ENCODE results near the gene MARCHF7. TPM values are rescaled to one million over a fixed set of nuclear protein-coding genes. Genes with fewer than 3 reads are reported as not detected.
"Not testable (repeated sequence)": the region's sequence is repeated elsewhere in the genome, so short reads cannot be mapped to it uniquely, and the experiment has no call there.

Gene MARCHF7
- total RNA-seq, 1 donor from 2014 or later = 105 TPM

GRCh38 chr2:159716857-159717256, 4.6 kb downstream of the MARCHF7 start:
- Mint-ChIP-seq H3K36me3 (ENCODE audit: low read depth, unreplicated experiment) (peaks cover 24% of the 10 kb centered on the region), H3K27ac (ENCODE audit: unreplicated experiment) (no peak overlapping the region), H3K4me3 (ENCODE audit: unreplicated experiment) (peak overlapping the region; percentile 51), H3K4me1 (ENCODE audit: low read depth, unreplicated experiment) (peaks cover 32% of the 10 kb centered on the region), H3K27me3 (ENCODE audit: low read depth, unreplicated experiment) (no peaks in the 10 kb centered on the region), H3K9me3 (ENCODE audit: unreplicated experiment) (no peaks in the 10 kb centered on the region)
- no peak for TF ChIP-seq CTCF (IDR thresholded peaks at IDR 0.05; ENCODE audit: insufficient read depth, low read depth, low read length)
- TF ChIP-seq EZH2 (IDR thresholded peaks at IDR 0.05; ENCODE audit: insufficient read depth, low read length) = no peak
- no peak overlapping the region for H3K27ac ChIP-seq (ENCODE audit: low read depth, low read length)
- H2AFZ ChIP-seq (ENCODE audit: low read depth, low read length) = no peak overlapping the region
- H3K9me3 ChIP-seq (ENCODE audit: insufficient read depth, low read depth, low read length) = no peaks in the 10 kb centered on the region
- DNase-seq (ENCODE audit: low read depth) = no peak
- peaks cover 13% of the 10 kb centered on the region for H3K4me1 ChIP-seq (ENCODE audit: insufficient read depth, low read length)
- peaks cover 39% of the 10 kb centered on the region for H3K36me3 ChIP-seq (ENCODE audit: insufficient read depth, low read length)
- no peak for FAIRE-seq
- no peak overlapping the region for H3K4me3 ChIP-seq (ENCODE audit: insufficient read depth, low read depth, low read length)
- H3K9ac ChIP-seq (ENCODE audit: low read length) = no peak overlapping the region
- H3K4me2 ChIP-seq (ENCODE audit: low read length) = peak overlapping the region; percentile 24
- H4K20me1 ChIP-seq (ENCODE audit: insufficient read depth, low read length) = peaks cover 88% of the 10 kb centered on the region
- H3K79me2 ChIP-seq (ENCODE audit: insufficient read depth, low read length) = peaks cover 98% of the 10 kb centered on the region
- H3K27me3 ChIP-seq (ENCODE audit: insufficient read depth, low read length) = no peaks in the 10 kb centered on the region

- Histone ChIP-seq H3K4me1 (ENCODE audit: insufficient read depth, low read length) (peaks cover 3% of the 10 kb centered on the region), H3K36me3 (ENCODE audit: insufficient read depth, low read length) (peaks cover 36% of the 10 kb centered on the region), H3K9me3 (ENCODE audit: insufficient read depth, low read depth, low read length) (no peaks in the 10 kb centered on the region), H3K4me3 (ENCODE audit: insufficient read depth, low read depth, low read length) (no peak overlapping the region), H4K20me1 (ENCODE audit: insufficient read depth, low read length) (peaks cover 100% of the 10 kb centered on the region), H2AFZ (ENCODE audit: low read depth, low read length) (no peak overlapping the region), H3K27ac (ENCODE audit: low read depth, low read length) (no peak overlapping the region), H3K4me2 (ENCODE audit: low read length) (no peak overlapping the region), H3K9ac (ENCODE audit: low read length) (no peak overlapping the region), H3K79me2 (ENCODE audit: insufficient read depth, low read length) (peaks cover 100% of the 10 kb centered on the region), H3K27me3 (ENCODE audit: insufficient read depth, low read length) (no peaks in the 10 kb centered on the region)
- Mint-ChIP-seq H3K27me3 (ENCODE audit: low read depth, unreplicated experiment) (no peaks in the 10 kb centered on the region), H3K9me3 (ENCODE audit: unreplicated experiment) (peaks cover 6% of the 10 kb centered on the region), H3K27ac (ENCODE audit: unreplicated experiment) (no peak overlapping the region), H3K4me1 (ENCODE audit: low read depth, unreplicated experiment) (peaks cover 50% of the 10 kb centered on the region), H3K36me3 (ENCODE audit: low read depth, unreplicated experiment) (peaks cover 36% of the 10 kb centered on the region), H3K4me3 (ENCODE audit: unreplicated experiment) (no peak overlapping the region)
- no peak for TF ChIP-seq CTCF (IDR thresholded peaks at IDR 0.05; ENCODE audit: insufficient read depth, low read depth, low read length)
- no peak for TF ChIP-seq EZH2 (IDR thresholded peaks at IDR 0.05; ENCODE audit: insufficient read depth, low read length)
- DNase-seq (ENCODE audit: low read depth) (no peak), FAIRE-seq (no peak)
Measured at GRCh38 chr2:159720676-159721075, 8.4 kb downstream of the MARCHF7 start.

GRCh38 chr2:159722580-159722979, 10.3 kb downstream of the MARCHF7 start:
- H3K9me3 ChIP-seq (ENCODE audit: insufficient read depth, low read depth, low read length) = no peaks in the 10 kb centered on the region
- no peak overlapping the region for H3K4me3 Mint-ChIP-seq (ENCODE audit: unreplicated experiment)
- H3K79me2 ChIP-seq (ENCODE audit: insufficient read depth, low read length) = peaks cover 100% of the 10 kb centered on the region
- H3K9me3 Mint-ChIP-seq (ENCODE audit: unreplicated experiment) = peaks cover 6% of the 10 kb centered on the region
- H3K27ac ChIP-seq (ENCODE audit: low read depth, low read length) = no peak overlapping the region
- TF ChIP-seq CTCF (IDR thresholded peaks at IDR 0.05; ENCODE audit: insufficient read depth, low read depth, low read length) (no peak), EZH2 (IDR thresholded peaks at IDR 0.05; ENCODE audit: insufficient read depth, low read length) (no peak)
- DNase-seq (ENCODE audit: low read depth) (no peak), FAIRE-seq (no peak)
- H3K4me1 ChIP-seq (ENCODE audit: insufficient read depth, low read length) = peaks cover 3% of the 10 kb centered on the region
- no peak overlapping the region for H3K4me3 ChIP-seq (ENCODE audit: insufficient read depth, low read depth, low read length)
- H3K27me3 ChIP-seq (ENCODE audit: insufficient read depth, low read length) = no peaks in the 10 kb centered on the region
- no peak overlapping the region for H2AFZ ChIP-seq (ENCODE audit: low read depth, low read length)
- peaks cover 100% of the 10 kb centered on the region for H4K20me1 ChIP-seq (ENCODE audit: insufficient read depth, low read length)
- H3K27me3 Mint-ChIP-seq (ENCODE audit: low read depth, unreplicated experiment) = no peaks in the 10 kb centered on the region
- no peak overlapping the region for H3K4me2 ChIP-seq (ENCODE audit: low read length)
- peaks cover 43% of the 10 kb centered on the region for H3K4me1 Mint-ChIP-seq (ENCODE audit: low read depth, unreplicated experiment)
- H3K9ac ChIP-seq (ENCODE audit: low read length) = no peak overlapping the region
- H3K36me3 ChIP-seq (ENCODE audit: insufficient read depth, low read length) = peaks cover 31% of the 10 kb centered on the region
- no peak overlapping the region for H3K27ac Mint-ChIP-seq (ENCODE audit: unreplicated experiment)
- peaks cover 30% of the 10 kb centered on the region for H3K36me3 Mint-ChIP-seq (ENCODE audit: low read depth, unreplicated experiment)

GRCh38 chr2:159724795-159725572, 12.7 kb downstream of the MARCHF7 start:
- Mint-ChIP-seq H3K4me1 (ENCODE audit: low read depth, unreplicated experiment) (peaks cover 34% of the 10 kb centered on the region), H3K27ac (ENCODE audit: unreplicated experiment) (peak overlapping the region; percentile 58), H3K36me3 (ENCODE audit: low read depth, unreplicated experiment) (peaks cover 26% of the 10 kb centered on the region)
- FAIRE-seq; H3K4me1 ChIP-seq (ENCODE audit: insufficient read depth, low read length); DNase-seq (ENCODE audit: low read depth); H3K9ac ChIP-seq (ENCODE audit: low read length); H3K4me3 ChIP-seq (ENCODE audit: insufficient read depth, low read depth, low read length); H2AFZ ChIP-seq (ENCODE audit: low read depth, low read length); H3K27me3 Mint-ChIP-seq (ENCODE audit: low read depth, unreplicated experiment); H3K4me2 ChIP-seq (ENCODE audit: low read length); H3K9me3 ChIP-seq (ENCODE audit: insufficient read depth, low read depth, low read length); H3K9me3 Mint-ChIP-seq (ENCODE audit: unreplicated experiment); H3K4me3 Mint-ChIP-seq (ENCODE audit: unreplicated experiment); H3K27me3 ChIP-seq (ENCODE audit: insufficient read depth, low read length); H3K27ac ChIP-seq (ENCODE audit: low read depth, low read length): not testable (repeated sequence)
- Histone ChIP-seq H3K79me2 (ENCODE audit: insufficient read depth, low read length) (peaks cover 100% of the 10 kb centered on the region), H3K36me3 (ENCODE audit: insufficient read depth, low read length) (peaks cover 25% of the 10 kb centered on the region), H4K20me1 (ENCODE audit: insufficient read depth, low read length) (peaks cover 100% of the 10 kb centered on the region)

All from astrocyte (in vitro differentiated cells and primary cell).